Stimulated activated CD4-positive, alpha-beta T cell treated with anti-CD3 and anti-CD28 coated beads, Interleukin-4, amount 100 ng/mL, for 24 hours (primary cell): Measurements from ENCODE around the gene WDR3.

Source experiments
- DNase-seq: peaks from one replicate; pipeline ENCODE4 v3.0.0-alpha.2; 2020

Gene WDR3

DNA sequence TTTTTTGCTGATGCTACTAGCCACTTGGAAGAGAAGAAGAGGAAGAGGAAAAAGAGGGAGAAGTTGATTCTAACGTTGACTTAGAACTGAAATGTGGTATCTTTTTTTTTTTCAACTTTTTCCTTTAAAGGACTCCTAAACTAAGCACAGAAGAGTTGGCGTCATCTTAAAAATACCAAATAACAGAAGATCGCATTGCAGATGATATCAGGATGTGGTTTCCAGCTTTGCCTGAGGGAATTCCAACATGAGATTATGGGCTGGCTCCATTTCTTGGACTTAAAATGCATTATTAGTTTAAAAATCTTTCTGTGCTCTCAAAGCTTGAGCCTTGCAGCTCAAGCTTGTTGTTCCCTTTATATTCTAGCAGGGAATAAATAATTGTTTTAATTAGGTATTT lies 29.8 kb downstream of the WDR3 start:
- no peak for DNase-seq

DNA sequence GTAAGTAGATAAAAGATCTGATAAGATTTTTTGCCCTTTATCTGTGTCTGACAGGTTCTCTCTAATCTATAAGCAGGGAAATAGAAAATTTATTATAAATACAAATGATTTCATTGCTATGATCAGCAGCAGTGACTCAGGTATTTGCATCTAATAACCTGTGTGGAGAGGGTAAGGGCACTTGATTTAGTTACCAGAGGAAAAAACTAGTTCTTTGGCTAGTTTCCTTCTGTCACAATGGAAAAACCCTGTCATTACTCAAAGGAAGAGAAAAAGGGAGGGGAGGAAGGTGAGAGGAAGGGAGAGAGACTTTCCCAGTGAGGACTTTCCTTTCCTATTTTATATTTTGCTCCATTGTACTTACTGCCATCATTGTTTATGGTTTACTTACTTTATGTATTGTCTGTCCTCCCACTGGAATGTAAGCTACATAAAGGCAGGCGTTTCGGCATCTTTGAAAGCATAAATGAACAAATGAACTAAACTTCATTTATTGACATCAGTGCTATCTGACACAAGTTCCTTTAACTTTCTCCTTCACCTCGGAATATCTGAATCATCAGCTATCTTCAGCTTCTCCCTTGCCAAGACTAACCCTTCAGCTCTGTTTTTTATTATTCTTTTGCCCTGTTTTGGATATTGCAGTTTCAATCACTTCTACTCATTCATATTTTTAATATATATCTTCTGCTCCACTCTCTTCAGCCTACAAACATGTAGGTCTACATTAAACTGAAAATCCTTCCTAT lies 34.9 kb downstream of the WDR3 start:
- no peak for DNase-seq

DNA sequence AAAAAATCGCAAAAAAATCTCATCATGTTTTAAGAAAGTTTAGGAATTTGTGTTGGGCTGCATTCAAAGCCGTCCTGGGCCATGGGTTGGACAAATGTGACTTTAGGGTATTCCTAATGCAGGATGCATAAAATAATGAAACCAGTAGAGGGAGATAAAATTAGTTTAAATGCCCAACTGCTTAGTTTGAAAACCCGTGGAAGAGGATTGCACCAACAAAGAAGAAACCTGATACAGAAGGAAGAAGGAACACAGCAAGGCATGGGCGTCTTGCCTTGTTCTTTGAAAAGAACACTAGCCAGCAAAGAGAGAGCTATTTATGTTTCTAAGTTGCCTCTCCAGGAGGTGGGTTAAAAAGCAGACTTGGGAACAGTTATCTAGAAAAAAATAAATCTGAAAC lies 37.9 kb downstream of the WDR3 start:
- DNase-seq = no peak

DNA sequence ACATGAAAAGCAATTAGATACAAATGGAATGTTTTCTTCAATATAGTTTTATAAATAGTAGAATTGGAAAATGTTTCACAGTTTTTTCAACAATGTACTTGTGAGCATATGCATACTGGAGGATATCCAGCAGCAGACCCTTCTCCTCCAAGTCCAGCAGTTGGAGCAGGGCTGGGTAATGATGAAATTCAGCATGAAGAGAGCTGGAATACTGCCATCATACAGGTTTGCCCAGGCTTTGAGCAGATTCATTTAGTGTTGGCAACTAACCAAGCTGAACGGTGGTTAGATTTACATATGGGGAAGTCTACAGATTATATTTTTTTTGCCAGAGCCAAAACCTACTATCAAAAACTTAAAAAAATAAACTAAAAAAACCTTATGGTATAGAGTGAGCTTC lies 38.3 kb downstream of the WDR3 start:
- DNase-seq = no peak

DNA sequence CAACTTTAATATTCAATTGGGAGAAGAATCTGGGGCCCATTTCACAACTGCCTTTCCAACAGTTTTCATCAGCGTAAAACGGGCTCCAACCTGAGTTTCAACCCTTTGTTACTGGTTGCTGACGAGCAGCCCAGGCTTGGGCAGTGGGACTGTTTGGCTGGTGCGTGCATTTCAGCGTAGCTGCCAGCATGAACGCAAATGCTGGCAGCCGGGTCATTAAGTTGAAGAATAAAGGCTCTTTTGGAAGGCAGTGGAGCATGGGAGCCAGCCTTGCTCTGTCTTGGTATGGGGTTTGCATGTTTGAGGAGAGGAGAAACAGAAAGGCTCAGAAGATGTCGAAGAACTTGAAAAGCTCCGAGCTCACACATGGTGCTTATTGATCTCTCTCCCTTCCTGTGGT lies 40.7 kb downstream of the WDR3 start:
- DNase-seq = no peak

DNA sequence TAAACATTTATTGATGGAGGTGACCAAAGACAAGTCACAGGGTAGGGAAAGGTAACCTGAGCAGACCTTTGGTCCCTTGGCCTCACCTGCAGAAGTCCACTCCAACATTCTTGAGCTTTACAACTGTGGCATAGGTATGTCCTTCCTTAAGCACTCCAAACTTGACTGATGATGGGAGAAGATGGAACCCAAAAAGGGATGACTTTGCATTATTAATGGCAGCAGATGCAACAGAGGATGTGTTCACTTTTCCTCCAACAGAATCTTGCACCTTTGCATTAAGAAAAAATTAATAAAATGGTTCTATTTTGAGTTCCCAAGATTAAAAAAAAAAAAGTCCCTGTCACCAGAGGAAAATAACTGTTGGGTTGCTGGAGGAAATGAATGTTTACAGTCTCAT lies 42.2 kb downstream of the WDR3 start:
- no peak for DNase-seq

DNA sequence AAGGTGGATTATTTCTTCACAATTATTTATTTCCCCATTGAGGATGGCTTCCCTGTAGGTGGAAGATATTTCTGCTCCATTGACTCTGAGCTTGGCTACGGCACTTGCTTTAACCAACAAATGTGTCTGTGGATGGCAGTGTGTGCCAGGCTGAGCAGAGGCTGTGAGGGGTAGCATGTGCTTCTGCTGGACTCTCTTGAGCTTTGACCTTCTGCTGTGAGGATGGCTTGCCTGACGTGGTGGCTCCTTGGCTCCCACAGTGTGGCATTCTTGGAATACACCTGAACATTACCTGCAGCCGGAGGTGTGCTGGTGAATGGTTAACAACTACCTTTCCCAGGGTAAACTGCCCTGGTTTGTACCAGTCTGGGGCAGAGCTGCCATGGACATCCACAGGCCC lies 46.8 kb downstream of the WDR3 start:
- DNase-seq = no peak

DNA sequence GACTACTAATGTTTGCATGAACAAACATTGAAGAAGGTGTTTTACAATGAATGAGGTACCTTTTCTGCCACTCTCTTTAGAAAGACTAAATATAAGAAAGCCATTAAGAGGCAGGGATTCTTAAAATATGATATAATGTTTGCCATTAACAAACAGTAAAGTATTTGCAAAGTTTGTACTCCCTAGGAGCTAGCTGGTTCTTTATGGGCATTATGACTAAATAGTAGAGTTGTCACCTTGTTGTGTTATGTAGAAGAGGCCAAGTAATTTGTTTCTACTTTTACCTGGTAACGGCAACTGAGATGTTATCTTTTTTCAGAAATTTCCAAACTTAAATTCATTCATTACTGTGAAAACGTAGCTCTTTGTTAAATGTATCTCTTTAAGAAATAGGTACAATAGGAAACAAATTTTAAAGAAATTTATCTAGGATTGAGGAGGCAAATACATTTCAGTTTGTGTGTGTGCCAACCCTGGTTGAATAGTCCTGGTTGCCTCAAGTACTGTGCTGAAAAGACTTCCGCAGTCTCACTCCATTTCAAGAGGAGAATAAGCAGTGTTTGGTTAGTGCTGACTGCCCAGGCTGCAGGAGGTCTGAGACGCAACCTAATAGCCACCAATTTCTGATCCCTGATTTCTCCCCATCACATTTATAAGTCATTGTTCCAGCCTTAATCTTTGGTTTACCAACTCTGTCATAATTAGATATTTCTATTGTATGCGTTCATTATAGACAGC lies 52.1 kb downstream of the WDR3 start:
- no peak for DNase-seq

DNA sequence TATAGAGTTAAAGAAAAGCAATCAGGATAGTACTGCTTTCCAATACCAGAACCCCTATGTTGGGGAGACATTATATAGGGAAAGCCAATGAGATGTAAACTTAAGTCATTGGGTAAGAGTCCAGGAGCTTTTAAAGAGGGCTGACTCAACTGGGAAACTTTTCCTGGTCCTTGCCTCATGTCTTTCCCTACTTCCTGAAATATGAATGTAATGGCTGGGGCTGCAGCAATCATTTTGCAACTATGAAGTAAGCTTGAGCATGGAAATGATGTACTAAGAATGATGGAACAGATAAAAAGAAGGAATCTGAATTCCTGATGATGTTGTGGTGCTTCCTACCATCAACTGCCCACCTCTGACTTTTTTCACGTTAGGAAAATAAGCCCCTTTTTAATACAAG lies 55.7 kb downstream of the WDR3 start:
- DNase-seq = no peak

DNA sequence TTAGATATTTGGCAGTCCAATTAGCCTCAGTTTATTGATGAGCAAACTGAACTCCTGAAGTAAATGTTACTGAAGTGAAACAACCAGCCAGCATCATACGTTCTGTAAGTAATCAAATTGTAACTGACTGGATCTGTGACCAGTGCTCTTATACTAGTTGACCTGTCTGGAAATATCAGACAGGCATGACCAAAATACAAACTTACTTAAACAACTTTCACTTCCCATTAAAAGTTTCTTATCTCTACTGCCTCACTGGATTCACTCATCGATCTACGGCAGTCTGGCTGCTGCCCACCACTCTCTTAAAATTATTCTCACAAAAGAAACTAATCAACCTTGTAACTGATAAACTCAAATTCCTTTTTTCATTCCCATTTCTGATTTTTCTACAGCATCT lies 56.4 kb downstream of the WDR3 start:
- no peak for DNase-seq

DNA sequence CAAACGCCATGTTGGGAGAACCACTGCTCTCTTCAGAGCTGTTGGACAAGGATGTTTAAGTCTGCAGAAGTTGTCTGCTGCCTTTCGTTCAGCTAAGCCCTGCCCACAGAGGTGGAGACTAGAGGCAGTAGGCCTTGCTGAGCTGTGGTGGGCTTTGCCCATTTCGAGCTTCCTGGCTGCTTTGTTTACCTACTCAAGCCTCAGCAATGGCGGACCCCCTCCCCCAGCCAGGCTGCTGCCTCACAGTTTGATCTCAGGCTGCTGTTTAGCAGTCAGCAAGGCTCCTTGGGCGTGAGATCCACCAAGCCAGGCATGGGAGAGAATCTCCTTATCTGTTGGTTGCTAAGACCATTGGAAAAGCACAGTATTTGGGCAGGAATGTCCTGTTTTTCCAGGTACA lies 74.8 kb downstream of the WDR3 start:
- DNase-seq = no peak

DNA sequence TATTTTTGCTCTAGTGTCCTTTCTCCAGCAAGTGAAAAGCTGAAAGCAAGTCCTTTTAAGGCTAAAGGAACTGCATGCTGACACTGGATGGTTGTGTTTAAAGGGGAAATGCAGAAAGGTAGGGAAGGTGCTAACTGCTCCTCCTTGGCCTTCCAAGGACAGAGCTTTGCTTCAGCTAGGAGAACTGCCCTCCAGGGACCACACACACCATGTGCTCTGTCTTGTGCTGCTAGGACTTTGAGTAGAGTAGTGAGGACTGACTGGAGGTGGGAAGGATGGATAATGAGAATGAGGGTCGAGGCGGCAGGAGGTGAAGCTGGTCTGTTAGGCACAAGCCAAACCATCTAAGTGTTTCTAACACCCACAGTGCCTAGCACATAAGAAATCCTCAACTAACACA lies 77.9 kb downstream of the WDR3 start:
- DNase-seq = no peak

DNA sequence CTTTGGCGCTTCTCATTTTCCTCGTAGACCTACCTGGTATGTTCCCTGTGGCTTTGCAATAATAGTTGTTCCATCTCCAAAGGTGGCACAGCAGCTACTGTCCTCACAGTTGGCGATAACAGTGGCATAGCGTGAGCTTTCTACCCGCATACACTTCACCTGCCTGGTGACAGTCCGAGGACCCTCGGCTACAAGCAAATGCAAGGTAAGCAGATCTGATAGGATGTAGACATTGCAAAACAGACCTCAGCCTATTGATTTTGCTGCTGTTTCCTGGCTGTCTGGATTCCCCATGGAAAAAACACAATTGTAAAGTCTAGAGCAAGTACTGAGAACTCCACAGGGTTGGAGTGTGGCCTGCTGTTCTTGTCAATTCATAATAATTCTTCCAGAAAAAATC lies 78.5 kb downstream of the WDR3 start:
- no peak for DNase-seq

DNA sequence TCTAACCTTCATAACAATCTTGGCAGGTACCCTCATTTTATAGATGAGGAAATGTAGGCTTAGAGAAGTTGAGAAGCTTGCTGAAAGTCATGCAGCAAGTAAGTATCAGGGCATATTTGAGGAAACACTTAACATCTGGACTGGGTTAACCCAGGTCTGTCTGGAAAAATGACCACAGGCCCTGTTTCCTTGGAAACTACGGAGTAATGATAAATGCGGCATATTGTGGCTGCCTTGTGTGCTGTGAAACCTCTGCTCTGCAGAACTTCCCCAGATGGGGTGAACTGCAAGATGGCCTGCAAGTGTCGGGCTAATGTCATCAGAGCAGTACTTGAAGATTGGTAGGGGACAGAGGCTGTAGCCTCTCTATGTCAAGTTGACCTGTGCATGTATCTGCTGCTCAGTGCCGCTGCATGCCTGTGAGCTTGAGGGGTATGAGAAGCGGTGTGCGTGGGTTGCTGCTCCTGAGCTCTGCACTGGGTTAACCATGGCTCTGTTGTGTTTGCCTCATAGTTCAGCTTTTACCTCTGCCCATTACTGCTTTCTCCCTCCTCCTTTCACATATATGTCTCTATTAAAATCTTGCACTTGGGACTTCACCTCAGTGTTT lies 83.1 kb downstream of the WDR3 start:
- no peak for DNase-seq

DNA sequence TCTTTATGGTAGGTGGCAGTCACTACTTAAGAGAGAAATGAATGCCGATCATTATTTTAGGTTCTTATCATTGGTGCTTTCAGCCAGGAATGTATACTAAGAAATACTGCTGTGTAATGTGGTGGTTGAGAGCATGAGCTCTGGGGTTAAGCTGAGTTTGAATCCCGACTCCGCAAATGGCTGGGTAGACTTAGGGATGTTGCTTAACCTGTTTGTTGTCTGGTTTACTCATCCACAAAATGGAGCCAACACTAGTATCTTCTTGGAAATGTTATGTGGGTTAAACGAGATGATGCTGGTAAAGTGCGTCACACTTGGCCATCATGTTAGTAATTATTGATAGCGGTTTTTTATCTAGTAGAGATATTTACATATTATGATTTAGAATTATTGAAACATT lies 83.8 kb downstream of the WDR3 start:
- no peak for DNase-seq

DNA sequence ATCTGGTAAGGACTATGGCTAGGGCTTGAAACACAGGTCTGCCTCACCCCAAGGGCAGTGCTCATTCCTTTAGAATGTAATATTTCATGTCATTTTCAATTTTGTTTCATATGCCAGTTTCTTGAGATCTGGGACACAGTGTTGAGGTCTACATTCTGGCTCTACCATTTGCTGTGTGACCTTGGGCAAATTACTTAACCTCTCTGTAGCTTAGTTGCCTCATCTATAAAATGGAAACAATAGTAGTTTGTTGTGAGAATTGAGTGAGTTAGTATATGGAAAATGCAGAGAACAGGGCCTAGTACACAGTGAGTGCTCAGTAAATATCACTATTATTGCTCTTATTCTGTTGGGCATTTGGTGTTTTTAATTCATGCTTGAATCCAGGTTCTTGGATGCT lies 84.4 kb downstream of the WDR3 start:
- DNase-seq = no peak
